Upper lobe of left lung (tissue), 6 donors: ENCODE data around the gene SNX10. TPM values are rescaled to one million over a fixed set of nuclear protein-coding genes. Genes with fewer than 3 reads are reported as not detected.

Experiments
- ATAC-seq, 2 donors: fragments of 200-7000 bp; cut with Tn5 transposase; one replicate each; pipeline ENCODE4 v1.9.1; 2022; ENCODE audit warnings: mild to moderate bottlenecking in 2 of 2, moderate library complexity in 2 of 2; ENCODE audit not compliant: low FRiP score in 2 of 2
- DNase-seq, 2 donors: peaks; one replicate each; pipeline ENCODE4 v3.0.0-alpha.2; 2019 to 2020
- H3K27ac ChIP-seq, 4 donors: fragments of 200-600 bp; sonication (generic); one replicate each; pipeline ENCODE4 v1.5.1; 2016 to 2019
- H3K27me3 ChIP-seq, 4 donors: fragments of 200-600 bp; sonication (generic); one replicate each; pipeline ENCODE4 v1.5.1; 2017 to 2019
- H3K36me3 ChIP-seq, 4 donors: fragments of 200-600 bp; sonication (generic); one replicate each; pipeline ENCODE4 v1.5.1; 2016 to 2019
- H3K4me1 ChIP-seq, 4 donors: fragments of 200-600 bp; sonication (generic); one replicate each; pipeline ENCODE4 v1.5.1; 2018 to 2019
- H3K4me3 ChIP-seq, 4 donors: fragments of 200-600 bp; sonication (generic); one replicate each; pipeline ENCODE4 v1.5.1; 2017 to 2019; ENCODE audit warnings: mild to moderate bottlenecking in 2 of 4, moderate library complexity in 1 of 4
- H3K9me3 ChIP-seq, 4 donors: fragments of 200-600 bp; sonication (generic); one replicate each; pipeline ENCODE4 v1.5.1; 2018 to 2019
- CTCF ChIP-seq, 6 experiments: fragments of 450-650 bp in 4 of 6; fragments of 200-600 bp in 2 of 6; sonication (generic) in 2 of 6; IDR thresholded peaks; one replicate each; pipeline ENCODE4 v1.5.1; 2016 to 2019; ENCODE audit warnings: antibody characterized with exemption in 6 of 6
- EP300 ChIP-seq, 4 donors: sonication (generic); formaldehyde crosslinking; IDR thresholded peaks; one replicate each; pipeline ENCODE4 v1.5.1; 2017; ENCODE audit warnings: antibody characterized with exemption in 4 of 4, control low read depth in 2 of 4
- POLR2A ChIP-seq, 4 donors: fragments of 450-650 bp; IDR thresholded peaks; one replicate each; pipeline ENCODE4 v1.5.1; 2016 to 2017; ENCODE audit warnings: antibody characterized with exemption in 4 of 4, mild to moderate bottlenecking in 2 of 4
- POLR2AphosphoS5 ChIP-seq, 2 donors: sonication (generic); formaldehyde crosslinking; IDR thresholded peaks; one replicate each; pipeline ENCODE4 v1.5.1; 2017; ENCODE audit warnings: antibody characterized with exemption in 2 of 2
- WGBS, 2 donors: methylation state at CpG; one replicate each; pipeline ENCODE4 v1.1.5; 2017 to 2018; 5-methylcytosine and 5-hydroxymethylcytosine counted together
- total RNA-seq, 6 donors: library from RNA; depleted of rRNA in 4 of 6; stranded (reverse); fragments of >200 nt in 4 of 6; gene quantifications; one replicate each; pipeline versions ENCODE4 v1.1.0 to v1.2.1, GENCODE V29; 2016 to 2021
- donor health status: DM: no; HTN: no; CAD: no; lungs with moderate emphysema.
- donor health status: DM: no; HTN: yes; CAD: no; lungs with severe emphysema.

The SNX10 gene
- total RNA-seq, 6 donors from 2014 or later, result 24.1 to 78.6 (median 36.4) TPM

GRCh38 chr7:26331789-26332188, 40.1 kb downstream of the SNX10 start:
- TF ChIP-seq POLR2AphosphoS5 (IDR thresholded peaks at IDR 0.05) (no peak), EP300 (IDR thresholded peaks at IDR 0.05) (no peak), CTCF (IDR thresholded peaks at IDR 0.05) (no peak), POLR2A (IDR thresholded peaks at IDR 0.05) (no peak)
- Histone ChIP-seq H3K4me3 (no peak overlapping the region), H3K36me3 (no peaks in the 10 kb centered on the region), H3K27ac (no peak overlapping the region), H3K27me3 (no peaks in the 10 kb centered on the region), H3K9me3 (no peaks in the 10 kb centered on the region), H3K4me1 (peaks cover 0 to 5% (median 4%) of the 10 kb centered on the region in 4 donors)
- 82 to 96% methylated on average over 4 of the region's 4 CpGs for WGBS, 2 donors
- no peak for DNase-seq
- ATAC-seq, result no peak

- Histone ChIP-seq H3K9me3 (no peaks in the 10 kb centered on the region), H3K4me3 (no peak overlapping the region), H3K27me3 (no peaks in the 10 kb centered on the region), H3K4me1 (peaks cover 0 to 5% (median 4%) of the 10 kb centered on the region in 4 donors), H3K36me3 (no peaks in the 10 kb centered on the region), H3K27ac (no peak overlapping the region)
- ATAC-seq (no peak), DNase-seq (no peak)
- WGBS, 2 donors, result 83 to 93% methylated on average over 2 of the region's 2 CpGs
- TF ChIP-seq POLR2AphosphoS5 (IDR thresholded peaks at IDR 0.05), result no peak
Measured at GRCh38 chr7:26332698-26333097, 41.0 kb downstream of the SNX10 start.

GRCh38 chr7:26334166-26334859, 42.7 kb downstream of the SNX10 start:
- no peak for DNase-seq
- H3K4me1 ChIP-seq, result peaks cover 0 to 3% (median 0%) of the 10 kb centered on the region in 4 donors
- no peak for TF ChIP-seq EP300 (IDR thresholded peaks at IDR 0.05)
- H3K9me3 ChIP-seq, result no peaks in the 10 kb centered on the region
- no peaks in the 10 kb centered on the region for H3K27me3 ChIP-seq
- no peaks in the 10 kb centered on the region for H3K36me3 ChIP-seq
- no peak for ATAC-seq
- H3K4me3 ChIP-seq, result no peak overlapping the region
- 55 to 57% methylated on average over 1 of the region's 1 CpG for WGBS, 2 donors
- no peak overlapping the region for H3K27ac ChIP-seq

- Histone ChIP-seq H3K36me3 (no peaks in the 10 kb centered on the region), H3K27ac (no peak overlapping the region), H3K4me1 (no peaks in the 10 kb centered on the region), H3K4me3 (no peak overlapping the region), H3K9me3 (no peaks in the 10 kb centered on the region), H3K27me3 (no peaks in the 10 kb centered on the region)
- TF ChIP-seq POLR2AphosphoS5 (IDR thresholded peaks at IDR 0.05) (no peak), CTCF (IDR thresholded peaks at IDR 0.05) (no peak)
- WGBS, 2 donors, result 57 to 71% methylated on average over 2 of the region's 2 CpGs
- ATAC-seq (no peak), DNase-seq (no peak)
Measured at GRCh38 chr7:26337232-26337865, 45.7 kb downstream of the SNX10 start.

- DNase-seq (no peak), ATAC-seq (no peak)
- H3K27me3 ChIP-seq, result no peaks in the 10 kb centered on the region
- no peak overlapping the region for H3K4me3 ChIP-seq
- H3K36me3 ChIP-seq, result no peaks in the 10 kb centered on the region
- no peaks in the 10 kb centered on the region for H3K9me3 ChIP-seq
- no peak overlapping the region for H3K27ac ChIP-seq
- TF ChIP-seq EP300 (IDR thresholded peaks at IDR 0.05) (no peak), POLR2AphosphoS5 (IDR thresholded peaks at IDR 0.05) (no peak), POLR2A (IDR thresholded peaks at IDR 0.05) (no peak), CTCF (IDR thresholded peaks at IDR 0.05) (no peak)
- 83 to 91% methylated on average over 6 of the region's 6 CpGs for WGBS, 2 donors
- H3K4me1 ChIP-seq, result no peaks in the 10 kb centered on the region
Measured at GRCh38 chr7:26340476-26341018, 48.9 kb downstream of the SNX10 start.
